Panc1 (cell line): ENCODE data around the gene SYT9. TPM values are rescaled to one million over a fixed set of nuclear protein-coding genes. Genes with fewer than 3 reads are reported as not detected.

Experiments
- ATAC-seq: fragments of 200-7000 bp; cut with Tn5 transposase; 2 replicates; pipeline ENCODE4 v1.9.1; 2020; ENCODE audit warnings: mild to moderate bottlenecking, moderate library complexity
- BruUV-seq: library from RNA; stranded (reverse); fragments of 400-500 nt; replicated peaks from 2 replicates; lab custom pipeline; 2021; lab: Mats Ljungman, UMichigan
- CTCF ChIA-PET: fragments of 300-600 bp; sonication (Branson Sonifier 250); formaldehyde crosslinking; loops from one replicate; lab custom pipeline; 2022; ENCODE audit warnings: antibody characterized with exemption; lab: Charles Lee
- POLR2A ChIA-PET: fragments of 300-600 bp; sonication (Branson Sonifier 250); formaldehyde crosslinking; loops from one replicate; lab custom pipeline; 2022; ENCODE audit warnings: antibody characterized with exemption; lab: Charles Lee
- DNase-seq: peaks from one replicate; pipeline ENCODE4 v3.0.0-alpha.2; 2010; ENCODE audit warnings: low read depth, low spot score
- H3K27ac ChIP-seq: 2 replicates; pipeline ENCODE4 v1.5.1; 2011; ENCODE audit warnings: mild to moderate bottlenecking, low read length, inconsistent platforms
- H3K27me3 ChIP-seq: fragments of 200-500 bp; sonication (Bioruptor generic); 2 replicates; pipeline ENCODE4 v1.6.0; 2014; ENCODE audit warnings: low read length, inconsistent platforms; ENCODE audit not compliant: control insufficient read depth, insufficient read depth
- H3K36me3 ChIP-seq: fragments of 200-500 bp; sonication (Bioruptor generic); 2 replicates; pipeline ENCODE4 v1.5.1; 2014; ENCODE audit warnings: inconsistent platforms, mild to moderate bottlenecking, low read length, moderate library complexity; ENCODE audit not compliant: control insufficient read depth, insufficient read depth
- H3K4me1 ChIP-seq: 2 replicates; pipeline ENCODE4 v1.5.1; 2011; ENCODE audit warnings: inconsistent platforms, mild to moderate bottlenecking, low read length, moderate library complexity; ENCODE audit not compliant: control insufficient read depth, insufficient read depth
- H3K4me3 ChIP-seq, 2 experiments: 2 replicates each; pipeline ENCODE4 v1.5.1; 2011 to 2012; ENCODE audit warnings: low read depth in 2 of 2, low read length in 2 of 2, mild to moderate bottlenecking in 2 of 2, inconsistent platforms in 1 of 2, moderate library complexity in 1 of 2
- H3K9me3 ChIP-seq: fragments of 200-500 bp; sonication (Bioruptor generic); 2 replicates; pipeline ENCODE4 v1.5.1; 2014; ENCODE audit warnings: low read depth, mild to moderate bottlenecking, inconsistent platforms, low read length, moderate library complexity; ENCODE audit not compliant: control insufficient read depth, insufficient read depth
- CTCF ChIP-seq: fragments of 450-650 bp; IDR thresholded peaks from 2 replicates; pipeline ENCODE4 v1.5.1; 2017; ENCODE audit warnings: mild to moderate bottlenecking
- POLR2AphosphoS5 ChIP-seq: IDR thresholded peaks from 2 replicates; pipeline ENCODE4 v1.6.1; 2012; ENCODE audit warnings: mild to moderate bottlenecking, low read depth, low read length, moderate library complexity
- REST ChIP-seq, 2 experiments: IDR thresholded peaks; 2 replicates each; pipeline ENCODE4 v1.6.1; 2011 to 2012; ENCODE audit warnings: low read depth in 2 of 2, control low read depth in 1 of 2, low read length in 1 of 2, mild to moderate bottlenecking in 1 of 2, moderate library complexity in 1 of 2; ENCODE audit not compliant: insufficient read depth in 1 of 2
- SIN3A ChIP-seq: IDR thresholded peaks from 2 replicates; pipeline ENCODE4 v1.6.1; 2012; ENCODE audit warnings: low read depth, mild to moderate bottlenecking, low read length, moderate library complexity, borderline replicate concordance; ENCODE audit not compliant: insufficient read depth
- TCF7L2 ChIP-seq: IDR thresholded peaks from 2 replicates; pipeline ENCODE4 v1.6.1; 2011; ENCODE audit warnings: mild to moderate bottlenecking, low read depth, low read length, inconsistent platforms
- in situ Hi-C: cut with HindIII; loops from 2 replicates; pipeline ENCODE4 v1.10.0; 2016; ENCODE audit warnings: low sequenced_read_pairs, low pct_unique_long_range_greater_than_20kb
- intact Hi-C: fragments of 100-400 bp; cut with micrococcal nuclease; formaldehyde crosslinking; loops from one replicate; pipeline ENCODE4 v1.10.0; 2022; ENCODE audit not compliant: unreplicated experiment
- total RNA-seq: library from RNA; stranded (reverse); gene quantifications from one replicate; pipeline ENCODE4 v1.2.1, GENCODE V29; 2021; ENCODE audit not compliant: unreplicated experiment

The SYT9 gene
- total RNA-seq, 1 experiment from 2014 or later, result 3.7 TPM

GRCh38 chr11:7270233-7270865, 18.6 kb downstream of the SYT9 start:
- Histone ChIP-seq H3K27ac (no peak overlapping the region), H3K4me3 (no peak overlapping the region), H3K36me3 (no peaks in the 10 kb centered on the region), H3K4me1 (no peaks in the 10 kb centered on the region), H3K27me3 (no peaks in the 10 kb centered on the region), H3K9me3 (no peaks in the 10 kb centered on the region)
- POLR2A ChIA-PET, result no interaction called here
- intact Hi-C loops, result loop anchor here (10.0 kb wide), 1 partner anchor 126 kb away; no protein-coding TSS in a partner anchor
- TF ChIP-seq CTCF (no peak), POLR2AphosphoS5 (no peak), SIN3A (no peak), TCF7L2 (no peak), REST (IDR thresholded peaks at IDR 0.05; ENCODE audit: insufficient read depth in 1 of 2, low read depth in 2 of 2, low read length in 1 of 2) (no peak)
- CTCF ChIA-PET, result interaction anchor here (0.8 kb wide), 1 partner anchor 176 kb away, joined by 3 read pairs; no protein-coding TSS in a partner anchor
- no TSS peak for BruUV-seq
- ATAC-seq (no peak), DNase-seq (no peak)
- in situ Hi-C loops, result no loop called here

- CTCF ChIA-PET, result no interaction called here
- no peaks in the 10 kb centered on the region for H3K36me3 ChIP-seq
- no peaks in the 10 kb centered on the region for H3K27me3 ChIP-seq
- H3K27ac ChIP-seq, result no peak overlapping the region
- intact Hi-C loops (loop anchor here (10.0 kb wide), 1 partner anchor 128 kb away; no protein-coding TSS in a partner anchor), in situ Hi-C loops (no loop called here)
- no TSS peak for BruUV-seq
- POLR2A ChIA-PET, result no interaction called here
- no peak for DNase-seq
- H3K9me3 ChIP-seq, result no peaks in the 10 kb centered on the region
- ATAC-seq, result no peak
- H3K4me3 ChIP-seq, result no peak overlapping the region
- H3K4me1 ChIP-seq, result no peaks in the 10 kb centered on the region
- no peak for TF ChIP-seq SIN3A
- no peak for TF ChIP-seq POLR2AphosphoS5
- TF ChIP-seq CTCF, result no peak
- no peak for TF ChIP-seq TCF7L2
- TF ChIP-seq REST (IDR thresholded peaks at IDR 0.05; ENCODE audit: insufficient read depth in 1 of 2, low read depth in 2 of 2, low read length in 1 of 2), result peak; percentile 82 to 84
Observed at GRCh38 chr11:7272373-7272772, 20.7 kb downstream of the SYT9 start.
